Measurements from ENCODE around the gene ADCK2. TPM values are rescaled to one million over a fixed set of nuclear protein-coding genes. Genes with fewer than 3 reads are reported as not detected.

ADCK2 gene
- total and polyA plus RNA-seq, 10 of the 15 experiments (the other 5 are each of a cell fraction or from before 2014, with no cell fraction given) = 0.52 to 19.4 (median 13.1) TPM

GRCh38 chr7:140655511-140656408 is 17.0 kb upstream of the ADCK2 start:
- Histone ChIP-seq H3K27me3 (replicated peaks in 1 of 2; ENCODE audit: control insufficient read depth in 2 of 2, insufficient read depth in 2 of 2, low read length in 1 of 2) (no peaks in the 10 kb centered on the region), H4K20me1 (ENCODE audit: control insufficient read depth, insufficient read depth) (no peaks in the 10 kb centered on the region), H3K79me2 (ENCODE audit: control insufficient read depth, insufficient read depth, low read length) (no peaks in the 10 kb centered on the region), H2AFZ (ENCODE audit: control insufficient read depth, low read depth, low read length) (peak overlapping the region; percentile 76), H3K4me1 (ENCODE audit: control insufficient read depth, insufficient read depth, low read length) (peaks cover 12% of the 10 kb centered on the region), H3K9ac (ENCODE audit: control insufficient read depth, insufficient read depth, low read length) (no peak overlapping the region), H3K4me2 (ENCODE audit: control insufficient read depth, insufficient read depth) (peak overlapping the region; percentile 79; the same call in 1 of the 2 replicates), H3K36me3 (ENCODE audit: control insufficient read depth in 2 of 2, insufficient read depth in 2 of 2, low read length in 1 of 2) (no peaks in the 10 kb centered on the region), H3K9me3 (replicated peaks; ENCODE audit: control insufficient read depth, insufficient read depth, low read length) (no peaks in the 10 kb centered on the region), H3K27ac (ENCODE audit: control insufficient read depth, insufficient read depth) (no peak overlapping the region), H3K4me3 (no peak overlapping the region)
- ATAC-seq (no peak), FAIRE-seq (no peak), DNase-seq (ENCODE audit: low read depth, low spot score) (no peak)
- ChIA-PET POLR2A (interaction anchor here (0.6 to 1.4 kb wide), 2 partner anchors 19 to 21 kb away, joined by 3 read pairs; no protein-coding TSS in a partner anchor), SMC1A (ENCODE audit: uncharacterized antibody, unreplicated experiment) (interaction anchor here (1.0 to 1.8 kb wide), 2 partner anchors 20 to 138 kb away, joined by 4 read pairs; no protein-coding TSS in a partner anchor), RAD21 (ENCODE audit: unreplicated experiment) (interaction anchor here (1.2 to 1.6 kb wide), 2 partner anchors 138 to 178 kb away, joined by 4 to 6 read pairs; no protein-coding TSS in a partner anchor), CTCF (interaction anchor here (0.8 to 2.8 kb wide), 6 partner anchors 20 to 179 kb away, joined by 3 to 21 read pairs (median 5); no protein-coding TSS in a partner anchor)
- in situ Hi-C loops (cut with MboI) (loop anchor here (5.0 kb wide), 1 partner anchor 138 kb away; no protein-coding TSS in a partner anchor), intact Hi-C loops (cut with micrococcal nuclease; ENCODE audit: unreplicated experiment) (loop anchor here (5.0 kb wide), 1 partner anchor 357 kb away; the partner anchor contains the start of gene MRPS33)
- WGBS (ENCODE audit: insufficient coverage, insufficient replicate concordance, low lambda C conversion rate, missing lambda C conversion rate) = 69% methylated on average over 16 of the region's 16 CpGs
- TF ChIP-seq STAT3 (IDR thresholded peaks at IDR 0.05; ENCODE audit: low read depth, low read length) (no peak), BACH1 (IDR thresholded peaks at IDR 0.05; ENCODE audit: borderline replicate concordance) (no peak), SIX5 (IDR thresholded peaks at IDR 0.05; ENCODE audit: low read depth, low read length, severe bottlenecking) (no peak), POLR2A (IDR thresholded peaks at IDR 0.05; ENCODE audit: low read depth, low read length) (no peak), NFIC (IDR thresholded peaks at IDR 0.05; ENCODE audit: low read depth, low read length) (no peak), BRCA1 (IDR thresholded peaks at IDR 0.05; ENCODE audit: low read depth, low read length) (no peak), HDAC2 (IDR thresholded peaks at IDR 0.05) (no peak), MEF2B (IDR thresholded peaks at IDR 0.05; ENCODE audit: partially characterized antibody, poor library complexity, severe bottlenecking) (no peak), CHD1 (IDR thresholded peaks at IDR 0.05; ENCODE audit: low read depth, low read length) (no peak), SMAD5 (IDR thresholded peaks at IDR 0.05; ENCODE audit: low read depth) (no peak), RFX5 (IDR thresholded peaks at IDR 0.05; ENCODE audit: low read depth, low read length) (no peak), EGR1 (IDR thresholded peaks at IDR 0.05; ENCODE audit: borderline replicate concordance in 1 of 2, low read depth in 2 of 2, low read length in 2 of 2) (no peak), ASH2L (IDR thresholded peaks at IDR 0.05; ENCODE audit: borderline replicate concordance, low read depth) (no peak), SIN3A (IDR thresholded peaks at IDR 0.05; ENCODE audit: low read depth, low read length) (no peak), KLF5 (IDR thresholded peaks at IDR 0.05; ENCODE audit: partially characterized antibody) (no peak), POU2F2 (IDR thresholded peaks at IDR 0.05; ENCODE audit: borderline replicate concordance, low read depth, low read length) (no peak), SKIL (IDR thresholded peaks at IDR 0.05; ENCODE audit: low read depth, poor library complexity, severe bottlenecking) (no peak)
- TF ChIP-seq, protein P1, sequence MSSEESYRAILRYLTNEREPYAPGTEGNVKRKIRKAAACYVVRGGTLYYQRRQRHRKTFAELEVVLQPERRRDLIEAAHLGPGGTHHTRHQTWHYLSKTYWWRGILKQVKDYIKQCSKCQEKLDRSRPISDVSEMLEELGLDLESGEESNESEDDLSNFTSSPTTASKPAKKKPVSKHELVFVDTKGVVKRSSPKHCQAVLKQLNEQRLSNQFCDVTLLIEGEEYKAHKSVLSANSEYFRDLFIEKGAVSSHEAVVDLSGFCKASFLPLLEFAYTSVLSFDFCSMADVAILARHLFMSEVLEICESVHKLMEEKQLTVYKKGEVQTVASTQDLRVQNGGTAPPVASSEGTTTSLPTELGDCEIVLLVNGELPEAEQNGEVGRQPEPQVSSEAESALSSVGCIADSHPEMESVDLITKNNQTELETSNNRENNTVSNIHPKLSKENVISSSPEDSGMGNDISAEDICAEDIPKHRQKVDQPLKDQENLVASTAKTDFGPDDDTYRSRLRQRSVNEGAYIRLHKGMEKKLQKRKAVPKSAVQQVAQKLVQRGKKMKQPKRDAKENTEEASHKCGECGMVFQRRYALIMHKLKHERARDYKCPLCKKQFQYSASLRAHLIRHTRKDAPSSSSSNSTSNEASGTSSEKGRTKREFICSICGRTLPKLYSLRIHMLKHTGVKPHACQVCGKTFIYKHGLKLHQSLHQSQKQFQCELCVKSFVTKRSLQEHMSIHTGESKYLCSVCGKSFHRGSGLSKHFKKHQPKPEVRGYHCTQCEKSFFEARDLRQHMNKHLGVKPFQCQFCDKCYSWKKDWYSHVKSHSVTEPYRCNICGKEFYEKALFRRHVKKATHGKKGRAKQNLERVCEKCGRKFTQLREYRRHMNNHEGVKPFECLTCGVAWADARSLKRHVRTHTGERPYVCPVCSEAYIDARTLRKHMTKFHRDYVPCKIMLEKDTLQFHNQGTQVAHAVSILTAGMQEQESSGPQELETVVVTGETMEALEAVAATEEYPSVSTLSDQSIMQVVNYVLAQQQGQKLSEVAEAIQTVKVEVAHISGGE (CRISPR knock-in tag; IDR thresholded peaks at IDR 0.05) = no peak
- BruUV-seq (replicated peaks) = no TSS peak

Measured in GM12878 (cell line).